Heart left ventricle (tissue), 16 donors: ENCODE data around the gene ATP6AP2. TPM values are rescaled to one million over a fixed set of nuclear protein-coding genes. Genes with fewer than 3 reads are reported as not detected.
"Not testable (repeated sequence)": the region's sequence is repeated elsewhere in the genome, so short reads cannot be mapped to it uniquely, and the experiment has no call there.

Experiments
- ATAC-seq, 4 donors: fragments of 200-7000 bp; cut with Tn5 transposase; one replicate each; pipeline ENCODE4 v1.9.1; 2020 to 2022; ENCODE audit warnings: moderate library complexity in 4 of 4, mild to moderate bottlenecking in 3 of 4, moderate number of reproducible peaks in 1 of 4
- DNase-seq, 5 donors: peaks; one replicate each; pipeline ENCODE4 v3.0.0-alpha.2; 2020
- H3K27ac ChIP-seq, 12 donors: fragments of 200-600 bp; sonication (generic) in 4 of 12; one replicate each; pipeline versions ENCODE4 v1.5.0 to v1.8.0; 2016 to 2022; ENCODE audit warnings: mild to moderate bottlenecking in 2 of 12
- H3K27me3 ChIP-seq, 9 donors: fragments of 200-600 bp; sonication (generic) in 2 of 9; one replicate each; pipeline versions ENCODE4 v1.5.1 to v1.8.0; 2016 to 2022; ENCODE audit warnings: mild to moderate bottlenecking in 3 of 9
- H3K36me3 ChIP-seq, 9 donors: fragments of 200-600 bp; sonication (generic) in 2 of 9; one replicate each; pipeline versions ENCODE4 v1.5.0 to v1.8.0; 2018 to 2022; ENCODE audit warnings: mild to moderate bottlenecking in 2 of 9
- H3K4me1 ChIP-seq, 12 donors: fragments of 200-600 bp; sonication (generic) in 4 of 12; one replicate each; pipeline versions ENCODE4 v1.5.0 to v1.8.0; 2016 to 2022; ENCODE audit warnings: mild to moderate bottlenecking in 3 of 12
- H3K4me3 ChIP-seq, 12 donors: fragments of 200-600 bp; sonication (generic) in 4 of 12; one replicate each; pipeline versions ENCODE4 v1.5.0 to v1.8.0; 2017 to 2022; ENCODE audit warnings: mild to moderate bottlenecking in 9 of 12, moderate library complexity in 4 of 12
- H3K9me3 ChIP-seq, 12 donors: fragments of 200-600 bp; sonication (generic) in 4 of 12; one replicate each; pipeline versions ENCODE4 v1.5.0 to v1.8.0; 2016 to 2022; ENCODE audit warnings: mild to moderate bottlenecking in 1 of 12
- CTCF ChIP-seq, 12 donors: fragments of 200-600 bp; sonication (generic) in 4 of 12; IDR thresholded peaks; one replicate each; pipeline versions ENCODE4 v1.5.0 to v1.8.0; 2018 to 2022; ENCODE audit warnings: antibody characterized with exemption in 12 of 12, mild to moderate bottlenecking in 5 of 12
- POLR2A ChIP-seq, 2 donors: fragments of 450-650 bp; IDR thresholded peaks; one replicate each; pipeline ENCODE4 v1.6.1; 2017; ENCODE audit warnings: antibody characterized with exemption in 2 of 2, mild to moderate bottlenecking in 2 of 2, moderate library complexity in 2 of 2
- WGBS, 4 donors: extraction: QIAGEN DNeasy Blood & Tissue Kit in 2 of 4; methylation state at CpG; one replicate each; pipeline versions ENCODE4 v1.1.5 to v1.1.7; 2013 to 2018; 5-methylcytosine and 5-hydroxymethylcytosine counted together
- intact Hi-C, 10 donors: fragments of 100-400 bp; cut with DNase I; formaldehyde crosslinking; loops; one replicate each; pipeline versions ENCODE4 v1.11.1 to v1.14.2; 2022
- polyA plus RNA-seq, 2 donors: library from polyadenylated mRNA; stranded (reverse); fragments of 200-250 nt; gene quantifications; one replicate each; pipeline ENCODE4 v1.2.3, GENCODE V29; 2013
- total RNA-seq, 9 donors: library from RNA; depleted of rRNA in 2 of 9; stranded (reverse); fragments of >200 nt in 2 of 9; fragmentation: NEBNext Ultra II Directional in 3 of 9; extraction: Animal tissue kit (Norgen Biotek cat#: 25700) in 3 of 9; gene quantifications; one replicate each; pipeline versions ENCODE4 v1.1.0 to v1.2.4, GENCODE V29; 2016 to 2023
- donor health status: ischemic (EF 13 %, LVEDD 7.1; RV severe dilation, severe dysfunction).
- donor health status: healthy with polysubstance abuse.
- donor health status: DM: no; HTN: yes; CAD: no.
- donor health status: DM: no; HTN: no; CAD: no.
- donor health status: ischemic (EF 25% LVEDD 6.9; RV normal size, moderate dysfunction).
- donor health status: ischemic (EF 25% LVEDD 5.7; RV mildly dilated, moderate dysfunction).
- donor health status: healthy.
- donor health status: DM: yes; HTN: yes; CAD: no.
- donor health status: ischemic (EF 35%, LVEDD 5.7; RV mildly dilated, moderate dysfunction).
- donor health status: nonischemic (EF 11% LVEDD 7.7; RV severe dilation, severe dysfunction).
- donor health status: DM: yes; HTN: yes; CAD: no.
- donor health status: PGD.
- donor health status: ischemic (EF 29% LVEDD 5.4; RV normal size, mild dysfunction).
- donor health status: nonischemic (EF 23%, LVEDD 6.1; RV moderate dilation, normal function).

Gene ATP6AP2
- total and polyA plus RNA-seq, 11 donors: 28.5 to 93.6 (median 51.0) TPM

- 64 to 80% (median 74%) methylated on average over 2 of the region's 2 CpGs for WGBS, 4 donors
- TF ChIP-seq CTCF (IDR thresholded peaks at IDR 0.05) (no peak), POLR2A (IDR thresholded peaks at IDR 0.05) (no peak)
- intact Hi-C loops: loop anchor here in 1 of 10 donors (10.0 kb wide), 1 partner anchor 62 kb away; the partner anchor contains the start of gene CXorf38
Measured at GRCh38 chrX:40582811-40583210, 2.0 kb downstream of the ATP6AP2 start.

GRCh38 chrX:40587623-40588022 lies 6.9 kb downstream of the ATP6AP2 start:
- H3K27ac ChIP-seq, H3K9me3 ChIP-seq, H3K4me3 ChIP-seq, DNase-seq, ATAC-seq: not testable (repeated sequence)
- H3K36me3 ChIP-seq: peaks cover 0 to 38% (median 29%) of the 10 kb centered on the region in 9 donors
- WGBS, 4 donors: 31 to 82% (median 74%) methylated on average over 1 of the region's 1 CpG
- intact Hi-C loops: loop anchor here in 1 of 10 donors (10.0 kb wide), 1 partner anchor 57 kb away; the partner anchor contains the start of gene CXorf38
- H3K27me3 ChIP-seq: peaks cover 0 to 37% (median 0%) of the 10 kb centered on the region in 9 donors
- H3K4me1 ChIP-seq: peaks cover 0 to 15% (median 0%) of the 10 kb centered on the region in 12 donors

More at GRCh38 chrX:40582811-40583210, 2.0 kb downstream of the ATP6AP2 start:
- H3K27me3 ChIP-seq: peaks cover 0 to 58% (median 0%) of the 10 kb centered on the region in 9 donors
- no peak for ATAC-seq
- no peak for DNase-seq
- peaks cover 0 to 25% (median 3%) of the 10 kb centered on the region in 12 donors for H3K4me1 ChIP-seq
- no peaks in the 10 kb centered on the region for H3K36me3 ChIP-seq
- H3K9me3 ChIP-seq: peaks cover 0 to 11% (median 0%) of the 10 kb centered on the region in 12 donors
- no peak overlapping the region for H3K4me3 ChIP-seq
- peak overlapping the region in 1 of 12 donors; percentile 46 for H3K27ac ChIP-seq

- not testable (repeated sequence) for H3K4me3 ChIP-seq, H3K9me3 ChIP-seq, H3K27ac ChIP-seq, ATAC-seq, H3K4me1 ChIP-seq, DNase-seq
- intact Hi-C loops: loop anchor here in 1 of 10 donors (10.0 kb wide), 1 partner anchor 55 kb away; the partner anchor contains the start of gene CXorf38
- 86 to 96% (median 93%) methylated on average over 6 of the region's 6 CpGs for WGBS, 4 donors
- Histone ChIP-seq H3K27me3 (peaks cover 0 to 36% (median 0%) of the 10 kb centered on the region in 9 donors), H3K36me3 (peaks cover 0 to 58% (median 43%) of the 10 kb centered on the region in 9 donors)
Measured at GRCh38 chrX:40589616-40590321, 9.0 kb downstream of the ATP6AP2 start.

- intact Hi-C loops: no loop called here
- DNase-seq (no peak), ATAC-seq (no peak)
- Histone ChIP-seq H3K27ac (no peak overlapping the region), H3K36me3 (peaks cover 0 to 63% (median 43%) of the 10 kb centered on the region in 9 donors), H3K27me3 (peaks cover 0 to 12% (median 0%) of the 10 kb centered on the region in 9 donors), H3K4me1 (no peaks in the 10 kb centered on the region), H3K9me3 (no peaks in the 10 kb centered on the region), H3K4me3 (no peak overlapping the region)
- 84 to 96% (median 92%) methylated on average over 6 of the region's 6 CpGs for WGBS, 4 donors
- no peak for TF ChIP-seq POLR2A (IDR thresholded peaks at IDR 0.05)
- no peak for TF ChIP-seq CTCF (IDR thresholded peaks at IDR 0.05)
Measured at GRCh38 chrX:40603446-40603845, 22.7 kb downstream of the ATP6AP2 start.

GRCh38 chrX:40607381-40607780 lies 26.6 kb downstream of the ATP6AP2 start:
- TF ChIP-seq CTCF (IDR thresholded peaks at IDR 0.05) (no peak), POLR2A (IDR thresholded peaks at IDR 0.05) (no peak)
- Histone ChIP-seq H3K27me3 (peaks cover 0 to 33% (median 0%) of the 10 kb centered on the region in 9 donors), H3K4me3 (no peak overlapping the region), H3K4me1 (no peaks in the 10 kb centered on the region), H3K27ac (no peak overlapping the region), H3K9me3 (no peaks in the 10 kb centered on the region), H3K36me3 (peaks cover 0 to 25% (median 14%) of the 10 kb centered on the region in 9 donors)
- 80 to 91% (median 84%) methylated on average over 3 of the region's 3 CpGs for WGBS, 4 donors
- DNase-seq: no peak
- no peak for ATAC-seq
- intact Hi-C loops: no loop called here
